GM12873 (cell line): ENCODE measurements around the gene WDR33.
A peak's percentile ranks its signal among the peaks of the same experiment; 100 is the strongest.

ENCODE experiments used
- CTCF ChIP-seq: IDR thresholded peaks from 2 replicates; pipeline ENCODE4 v1.5.1; 2012; ENCODE audit warnings: low read depth, mild to moderate bottlenecking, moderate library complexity, low read length, control low read depth; ENCODE audit not compliant: insufficient read depth; ENCODE audit errors: missing control alignments

Gene WDR33

GRCh38 chr2:127701193-127701650 lies 109.7 kb downstream of the WDR33 start, which contains the start of gene SFT2D3:
Gene SFT2D3, plus strand, starts transcription at chr2:127701497. Its CDS starts 32 bp downstream, at chr2:127701529.
- no peak for TF ChIP-seq CTCF

- peak; percentile 19 for TF ChIP-seq CTCF
These were observed 110.3 kb downstream of the WDR33 start for GRCh38 chr2:127700527-127701192.

- no peak for TF ChIP-seq CTCF
These were observed 112.2 kb downstream of the WDR33 start for GRCh38 chr2:127698553-127699355.

- TF ChIP-seq CTCF = no peak
These were observed 113.3 kb downstream of the WDR33 start for GRCh38 chr2:127697482-127698180.

GRCh38 chr2:127695491-127696472 lies 115.2 kb downstream of the WDR33 start:
- peak; percentile 38 for TF ChIP-seq CTCF

GRCh38 chr2:127694986-127695385 lies 116.0 kb downstream of the WDR33 start:
- no peak for TF ChIP-seq CTCF
